OCI-LY7 (cell line): ENCODE results near the gene DGLUCY.

Experiments used
- CTCF ChIP-seq: fragments of 200-600 bp; sonication (generic); conservative IDR thresholded peaks from 2 replicates; pipeline ENCODE4 v1.5.1; 2014; ENCODE audit warnings: mild to moderate bottlenecking, antibody characterized with exemption, low read length, moderate library complexity, mixed read lengths
- EZH2phosphoT487 ChIP-seq: fragments of 200-600 bp; sonication (generic); IDR thresholded peaks from 2 replicates; pipeline ENCODE4 v1.6.1; 2018; ENCODE audit warnings: low read depth, borderline replicate concordance, mild to moderate bottlenecking, mixed run types, antibody characterized with exemption, low read length, moderate library complexity, mixed read lengths

- TF ChIP-seq CTCF, result no peak
- no peak for TF ChIP-seq EZH2phosphoT487
Measured at GRCh38 chr14:91227183-91227628, 113.3 kb downstream of the DGLUCY start.
